ENCODE data around the gene CD2AP.
"Not testable (repeated sequence)": the region's sequence is repeated elsewhere in the genome, so short reads cannot be mapped to it uniquely, and the experiment has no call there.

The CD2AP gene

DNA sequence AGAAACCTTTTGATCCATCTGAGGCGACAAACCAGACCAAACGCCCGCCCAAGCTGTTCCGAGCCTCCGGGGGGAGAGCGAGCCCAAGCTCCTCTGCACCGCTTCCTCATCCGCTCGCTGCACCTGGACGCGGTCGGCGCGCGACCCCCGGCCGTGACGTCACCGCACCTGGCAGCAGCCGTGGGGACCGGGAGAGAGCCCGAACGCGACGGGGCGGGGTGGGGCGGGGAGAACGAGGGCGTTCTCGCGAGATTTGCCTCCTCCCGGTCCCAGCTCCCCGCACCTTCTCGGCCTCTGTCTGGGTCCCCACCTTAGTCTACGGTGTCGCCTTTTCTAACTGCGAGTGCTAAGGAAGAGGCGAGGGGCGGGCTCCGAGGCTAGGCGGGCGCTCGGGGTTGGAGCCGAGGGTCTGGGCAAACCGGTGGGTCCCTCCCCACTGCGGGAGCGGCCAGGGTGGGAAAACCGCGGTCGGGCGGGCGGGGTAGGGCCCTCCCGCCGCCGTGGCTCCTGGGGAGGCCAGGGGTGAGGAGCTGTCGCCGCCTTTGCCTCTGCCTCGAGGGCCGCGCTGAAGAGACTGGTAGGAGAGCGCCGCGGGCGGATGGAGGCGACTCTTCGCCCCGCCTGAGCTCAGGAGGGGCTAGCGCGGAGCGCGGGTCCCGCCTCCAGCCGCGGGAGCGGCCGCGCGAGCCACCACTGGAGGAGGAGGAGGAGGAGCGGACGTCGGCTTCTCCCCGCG lies at the start of gene CD2AP:
CD2AP (plus strand) TSS at position 293 of the 736 bp plus-strand sequence. CDS start 456 bp downstream, outside the sequence.
- DNase-seq: peak; percentile 88

DNA sequence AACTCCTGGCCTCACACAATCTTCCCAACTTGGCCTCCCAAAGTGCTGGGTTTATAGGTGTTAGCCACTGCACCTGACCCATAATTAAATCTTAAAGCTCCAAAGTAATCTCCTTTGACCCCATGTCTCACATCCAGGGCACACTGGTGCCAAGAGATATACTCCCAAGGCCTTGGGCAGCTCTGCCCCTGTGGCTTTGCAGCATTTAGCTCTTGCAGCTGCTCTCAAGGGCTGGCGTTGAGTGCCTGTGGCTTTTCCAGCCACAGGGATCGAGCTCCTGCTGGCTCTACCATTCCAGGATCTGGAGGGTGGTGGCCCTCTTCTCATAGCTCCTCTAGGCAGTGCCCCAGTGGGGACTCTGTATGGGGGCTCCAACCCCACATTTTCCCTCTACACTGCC lies 49.3 kb upstream of the CD2AP start:
- no peak for DNase-seq

DNA sequence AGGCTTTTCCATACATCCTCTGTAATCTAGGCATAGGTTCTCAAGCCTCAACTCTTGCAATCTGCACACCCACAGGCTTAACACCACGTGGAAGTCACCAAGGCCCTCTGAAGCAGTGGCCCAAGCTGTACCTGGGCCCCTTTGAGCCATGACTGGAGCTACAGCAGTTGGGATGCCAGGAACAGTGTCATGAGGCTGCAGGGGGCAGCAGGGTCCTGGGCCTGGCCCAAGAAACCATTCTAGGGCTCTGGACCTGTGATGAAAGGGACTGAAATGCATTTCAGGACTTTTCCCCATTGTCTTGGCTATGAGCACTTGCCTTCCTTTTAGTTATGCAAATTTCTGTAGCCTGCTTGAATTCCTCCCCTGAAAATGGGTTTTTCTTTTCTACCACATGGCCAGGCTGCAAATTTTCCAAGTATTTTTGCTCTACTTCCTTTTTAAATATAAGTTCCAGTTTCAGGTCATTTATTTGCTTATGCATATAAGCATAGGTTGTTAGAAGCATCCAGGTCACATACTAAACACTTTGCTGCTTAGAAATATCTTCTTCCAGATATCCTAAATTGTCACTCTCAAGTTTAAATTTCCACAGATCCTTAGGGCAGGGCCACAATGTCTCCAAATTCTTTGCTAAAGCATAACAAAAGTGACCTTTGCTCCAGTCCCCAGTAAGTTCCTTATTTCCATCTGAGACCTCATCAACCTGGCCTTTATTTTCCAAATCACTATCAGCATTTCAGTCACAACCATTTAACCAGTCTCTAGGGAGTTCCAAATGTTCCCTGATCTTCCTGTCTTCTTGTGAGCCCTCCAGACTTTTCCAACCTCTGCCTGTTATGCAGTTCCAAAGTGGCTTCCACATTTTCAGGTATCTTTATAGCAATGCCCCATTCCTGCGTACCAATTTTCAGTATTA lies 48.6 kb upstream of the CD2AP start:
- no peak for DNase-seq

GRCh38 chr6:47434372-47435253 lies 43.0 kb upstream of the CD2AP start:
- DNase-seq: no peak

DNA sequence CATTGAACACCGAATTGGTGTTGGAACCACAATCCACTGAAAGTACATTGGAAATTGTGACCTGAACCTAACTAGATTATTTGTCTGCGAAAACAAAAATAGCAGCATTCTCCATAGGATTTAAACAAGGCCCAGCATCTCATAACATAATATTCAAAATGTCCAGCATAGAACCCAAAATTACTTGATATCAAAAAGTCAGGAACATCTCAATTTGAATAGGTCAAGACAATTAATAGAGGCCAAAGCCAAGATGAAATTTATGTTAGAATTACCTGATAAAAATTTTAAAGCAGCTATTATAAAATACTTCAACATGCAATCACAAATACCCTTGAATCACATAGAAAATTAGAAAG lies 42.4 kb upstream of the CD2AP start:
- DNase-seq: no peak

DNA sequence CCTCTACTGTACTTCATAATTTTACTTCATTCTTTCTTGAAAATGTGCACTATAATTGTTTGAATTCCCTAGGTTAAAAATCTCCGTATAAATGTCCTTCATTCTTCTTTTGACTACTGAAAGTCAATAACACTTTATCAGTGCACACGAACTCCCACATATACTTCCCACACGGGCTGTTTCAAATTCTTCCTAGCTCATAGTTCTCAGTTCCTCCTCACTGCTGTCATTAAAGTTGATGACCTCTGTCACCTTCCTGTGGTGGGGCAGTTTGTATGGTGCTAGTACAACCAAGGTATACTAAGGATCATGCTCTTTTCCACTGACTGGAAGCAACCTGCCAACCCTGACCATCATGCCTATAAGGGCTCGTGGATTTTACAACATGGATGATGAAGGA lies 40.0 kb upstream of the CD2AP start:
- DNase-seq: no peak

DNA sequence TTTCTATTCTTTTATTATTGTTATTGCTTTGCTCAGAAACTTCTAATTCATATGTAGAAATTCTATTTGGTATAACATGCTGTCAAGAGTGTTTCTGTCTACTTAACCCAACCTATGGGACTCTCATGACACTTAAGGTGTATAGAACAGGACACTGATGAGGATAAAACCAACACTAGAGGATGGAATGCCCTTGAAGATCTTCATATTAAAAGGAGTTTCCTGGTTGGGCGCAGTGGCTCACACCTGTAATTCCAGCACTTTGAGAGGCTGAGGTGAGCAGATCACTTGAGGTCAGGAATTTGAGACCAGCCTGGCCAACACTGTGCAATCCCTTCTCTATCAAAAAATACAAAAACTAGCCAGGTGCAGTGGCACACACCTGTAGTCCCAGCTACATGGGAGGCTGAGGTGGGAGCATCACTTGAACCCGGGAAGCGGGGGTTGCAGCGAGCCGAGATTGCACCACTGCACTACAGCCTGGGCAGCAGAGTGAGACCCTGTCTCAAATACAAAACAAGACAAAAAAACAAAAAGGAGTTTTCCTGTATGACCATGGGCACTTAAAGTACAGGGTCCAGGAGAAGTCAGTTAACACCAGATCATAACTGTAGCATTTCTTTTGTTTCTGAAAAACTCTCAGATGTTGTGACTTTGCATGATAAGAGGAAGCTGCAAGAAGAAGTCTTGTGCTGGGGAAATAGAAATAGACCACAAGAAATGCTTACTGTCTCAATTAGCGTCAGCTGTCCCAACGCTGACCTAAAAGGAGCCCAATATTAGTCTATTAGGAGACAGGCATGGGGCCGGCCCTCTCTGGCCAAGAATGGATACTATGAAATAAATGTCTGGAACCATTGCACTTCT lies 38.9 kb upstream of the CD2AP start:
- DNase-seq: no peak

DNA sequence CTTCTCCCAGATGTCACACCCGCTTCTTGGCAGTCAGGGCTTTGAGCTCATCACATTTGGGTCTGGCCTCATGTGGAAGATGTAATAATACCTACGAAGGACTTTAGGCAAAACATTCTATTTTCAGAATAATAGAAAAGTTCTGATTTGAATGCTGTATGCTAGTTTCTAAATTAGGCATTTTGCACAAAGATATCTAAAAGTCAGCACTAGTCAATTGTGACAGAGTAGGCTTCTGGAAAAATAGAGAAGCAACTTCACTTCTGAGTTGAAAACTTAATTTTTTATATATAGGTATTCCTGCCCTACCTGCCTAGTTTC lies 38.3 kb upstream of the CD2AP start:
- no peak for DNase-seq

DNA sequence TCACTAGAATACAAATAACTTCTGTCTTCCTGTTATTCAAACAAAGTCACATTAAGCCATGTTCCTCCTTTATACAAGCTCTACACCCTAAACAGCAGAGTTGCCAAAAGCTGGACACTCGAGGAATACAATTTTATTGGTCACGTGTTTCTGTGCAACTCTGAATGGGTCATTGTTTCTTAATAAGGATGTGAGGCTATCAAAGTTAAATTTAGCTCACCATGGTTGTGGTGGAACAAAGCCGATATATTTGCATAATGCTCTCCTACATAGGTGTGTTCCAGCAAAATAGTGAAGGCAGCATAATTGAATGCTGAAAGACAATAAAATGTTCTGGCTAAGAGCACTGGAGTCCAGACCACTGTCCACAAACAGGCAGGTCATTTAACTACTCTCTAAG lies 36.9 kb upstream of the CD2AP start:
- no peak for DNase-seq

GRCh38 chr6:47444964-47445363 lies 32.6 kb upstream of the CD2AP start:
- not testable (repeated sequence) for DNase-seq

DNA sequence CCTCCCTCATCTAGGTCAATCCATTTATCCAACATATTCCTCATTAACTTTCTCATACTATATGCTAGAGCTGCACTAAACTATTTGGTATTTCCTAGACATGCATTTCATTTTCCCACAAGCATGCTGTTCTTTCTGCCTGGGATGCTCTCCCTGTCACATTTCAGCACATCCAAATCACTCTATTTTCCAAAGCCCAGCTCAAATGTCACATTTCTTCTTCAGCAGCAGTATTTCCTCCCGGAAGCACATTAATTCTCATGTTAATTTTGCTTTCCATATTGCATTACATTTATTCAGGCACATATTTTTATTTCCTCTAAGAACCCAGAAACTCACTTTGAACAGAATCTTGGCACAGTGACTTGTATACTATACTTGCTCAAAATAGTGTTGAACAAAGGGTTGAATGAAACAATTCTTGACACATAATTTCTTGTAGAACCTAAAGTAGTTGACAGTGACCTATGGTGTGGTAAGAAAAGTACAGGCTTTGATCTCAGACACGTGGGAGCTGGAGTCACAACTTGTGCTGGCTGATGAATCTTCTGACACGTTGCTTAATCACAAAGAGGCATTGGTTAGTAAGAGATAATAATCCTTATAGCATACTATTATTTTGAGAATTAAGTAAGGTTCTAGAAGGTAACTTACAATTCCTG lies 30.8 kb upstream of the CD2AP start:
- DNase-seq: no peak

GRCh38 chr6:47447722-47448121 lies 29.9 kb upstream of the CD2AP start:
- DNase-seq: no peak

DNA sequence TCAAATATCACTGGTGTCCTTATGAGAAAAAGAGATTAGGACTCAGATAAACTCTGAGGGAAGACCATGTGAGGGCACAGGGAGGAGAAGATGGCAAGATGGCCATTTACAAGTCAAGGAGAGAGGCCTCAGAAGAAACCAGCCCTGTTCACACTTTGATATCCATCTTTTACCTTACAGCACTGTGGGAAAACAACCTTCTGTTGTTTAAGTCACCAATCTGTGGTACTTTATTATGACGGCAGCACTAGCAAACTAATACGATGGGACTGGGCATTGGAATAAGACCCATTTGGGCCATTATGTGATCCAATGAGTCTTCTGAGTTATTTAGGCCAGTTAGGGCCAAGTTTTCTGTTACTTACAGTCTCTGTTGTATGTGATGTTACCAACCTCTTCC lies 26.4 kb upstream of the CD2AP start:
- DNase-seq: no peak

GRCh38 chr6:47452899-47453298 lies 24.7 kb upstream of the CD2AP start:
- DNase-seq: no peak

DNA sequence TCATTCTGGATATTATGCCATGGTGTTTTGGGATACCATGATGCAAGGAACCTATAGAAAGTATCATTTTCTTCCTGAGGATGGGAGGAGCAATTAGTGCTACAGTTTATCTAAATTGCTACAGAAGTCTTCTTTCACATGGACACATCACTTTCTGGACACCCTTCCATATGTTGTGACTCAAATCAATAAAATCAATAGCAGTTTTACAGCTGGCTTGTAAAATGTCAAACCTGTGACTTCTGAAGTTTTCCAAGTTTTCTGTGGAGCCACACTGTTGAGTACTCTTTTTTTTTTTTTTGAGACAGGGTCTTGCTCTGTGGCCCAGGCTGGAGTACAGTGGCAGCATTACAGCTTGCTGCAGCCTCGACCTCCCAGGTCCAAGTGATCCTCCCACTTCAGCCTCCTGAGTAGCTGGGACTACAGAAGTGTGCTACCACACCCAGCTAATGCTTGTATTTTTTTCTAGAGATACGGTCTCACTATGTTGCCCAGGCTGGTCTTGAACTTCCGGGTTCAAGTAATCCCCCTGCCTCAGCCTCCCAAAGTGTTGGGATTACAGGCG lies 24.1 kb upstream of the CD2AP start:
- no peak for DNase-seq

GRCh38 chr6:47454713-47455396 lies 22.7 kb upstream of the CD2AP start:
- no peak for DNase-seq

DNA sequence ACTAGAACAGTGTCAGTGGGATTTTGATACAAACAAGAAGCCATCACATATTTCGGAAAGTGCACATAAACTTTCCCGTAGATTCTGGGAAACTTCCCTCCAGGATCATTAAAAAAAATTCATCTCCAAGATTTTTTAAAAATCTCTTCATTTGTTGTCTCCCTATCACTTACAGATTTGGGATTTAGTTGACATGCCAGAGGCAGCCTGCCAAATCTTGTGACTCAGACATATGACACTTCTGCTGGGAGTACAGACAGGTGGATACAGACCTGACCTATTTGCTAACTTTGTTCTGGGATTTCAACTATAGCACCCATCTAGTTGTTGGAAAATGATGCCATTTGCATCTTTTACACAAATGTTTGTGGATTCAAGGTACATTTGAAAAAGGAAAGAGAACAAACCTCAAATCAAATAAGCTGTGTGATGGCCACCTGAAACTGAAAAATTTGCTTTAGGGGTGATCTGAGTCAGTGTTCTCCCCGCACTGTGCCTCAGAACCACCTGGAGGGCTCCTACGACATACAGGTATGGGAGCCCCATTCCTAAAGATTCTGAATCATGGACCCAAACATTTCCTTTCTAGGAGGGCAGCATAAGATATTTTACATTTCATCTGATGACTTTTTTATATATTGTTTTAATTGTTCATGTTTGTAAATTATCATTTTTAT lies 21.9 kb upstream of the CD2AP start:
- no peak for DNase-seq

GRCh38 chr6:47456536-47456975 lies 21.0 kb upstream of the CD2AP start:
- DNase-seq: no peak

DNA sequence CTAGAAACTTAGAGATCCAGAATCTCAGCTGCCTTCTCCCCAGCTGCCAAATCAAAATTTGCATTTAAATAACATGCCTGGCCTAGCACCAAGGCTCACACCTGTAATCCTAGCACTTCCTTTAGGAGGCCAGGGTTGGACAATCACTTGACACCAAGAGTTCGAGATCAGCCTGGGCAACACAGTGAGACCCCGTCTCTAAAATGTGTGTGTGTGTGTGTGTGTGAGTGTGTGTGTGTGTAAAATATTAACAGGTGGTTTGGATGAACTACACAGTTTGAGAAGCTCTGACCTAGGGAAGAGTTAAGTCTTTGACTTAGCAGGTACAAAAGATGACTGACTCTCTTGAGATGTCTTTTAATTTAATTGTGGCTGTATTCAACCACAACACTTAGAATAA lies 20.2 kb upstream of the CD2AP start:
- DNase-seq: no peak

DNA sequence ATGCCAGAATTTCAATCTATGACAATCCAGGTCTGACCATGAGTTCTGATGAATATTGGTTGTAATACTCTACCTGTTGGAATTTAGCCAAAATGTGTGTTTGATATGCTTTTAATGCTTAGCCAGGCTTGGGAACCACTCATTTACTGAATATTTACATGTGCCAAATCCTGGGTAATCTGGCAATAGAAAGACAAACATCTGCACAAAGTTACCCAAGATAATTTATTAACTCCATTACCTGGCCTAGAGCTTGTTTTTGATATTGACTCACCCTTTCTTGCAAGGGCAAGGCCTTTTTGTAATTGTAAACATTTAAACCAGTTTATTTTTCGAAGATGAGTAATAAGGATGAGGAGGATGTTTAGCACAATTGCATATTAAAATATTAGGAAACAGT lies 13.5 kb upstream of the CD2AP start:
- DNase-seq: no peak
